ENCODE results near the gene ZNF180.
"Not testable (repeated sequence)": the region's sequence is repeated elsewhere in the genome, so short reads cannot be mapped to it uniquely, and the experiment has no call there.

The ZNF180 gene

GRCh38 chr19:44499962-44500949, at the start of gene ZNF180:
TSS of gene ZNF180 (minus strand) at chr19:44500522. CDS start at chr19:44497334, 3,188 bp downstream.
- peak; percentile 96 for DNase-seq

DNA sequence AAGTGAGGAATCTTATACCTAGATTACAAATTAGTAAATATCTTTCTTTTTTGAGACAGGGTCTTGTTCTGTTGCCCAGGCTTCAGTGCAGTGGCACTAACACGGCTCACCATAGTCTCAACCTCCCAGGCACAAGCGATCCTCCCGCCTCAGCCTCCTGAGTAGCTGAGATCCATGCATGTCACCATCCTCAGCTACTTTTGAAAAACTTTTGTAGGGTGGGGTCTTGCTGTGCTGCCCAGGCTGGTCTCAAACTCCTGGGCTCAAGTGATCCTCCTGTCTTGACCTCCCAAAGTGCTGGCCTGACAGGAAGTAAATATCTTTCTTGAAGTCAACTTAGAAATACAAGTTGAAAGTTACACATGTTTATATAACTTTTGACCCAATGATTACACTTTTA, 49.2 kb upstream of the ZNF180 start:
- no peak for DNase-seq

- DNase-seq, result no peak
These were observed 48.4 kb upstream of the ZNF180 start for GRCh38 chr19:44548736-44549135.

- DNase-seq, result no peak
These were observed 43.7 kb upstream of the ZNF180 start for GRCh38 chr19:44544031-44544430.

DNA sequence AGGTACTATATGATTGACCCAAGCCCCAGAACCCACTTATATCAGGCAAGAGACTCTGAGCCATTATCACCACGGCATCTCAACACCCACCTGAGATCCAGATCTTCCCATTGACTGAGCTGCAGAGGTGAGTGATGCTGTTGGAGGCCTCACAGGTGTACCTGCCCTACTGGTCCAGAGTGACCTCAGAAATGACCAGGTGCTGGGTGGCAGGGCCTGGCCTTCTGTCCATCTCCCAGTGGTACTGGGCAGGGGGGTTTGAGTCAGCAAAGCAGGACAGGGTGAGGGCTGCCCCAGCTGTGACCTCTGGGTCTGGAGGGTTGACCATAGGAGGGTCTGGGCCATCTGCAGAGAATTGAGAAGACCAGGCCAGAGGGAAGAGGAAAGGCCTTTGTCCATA, 42.3 kb upstream of the ZNF180 start:
- no peak for DNase-seq

DNA sequence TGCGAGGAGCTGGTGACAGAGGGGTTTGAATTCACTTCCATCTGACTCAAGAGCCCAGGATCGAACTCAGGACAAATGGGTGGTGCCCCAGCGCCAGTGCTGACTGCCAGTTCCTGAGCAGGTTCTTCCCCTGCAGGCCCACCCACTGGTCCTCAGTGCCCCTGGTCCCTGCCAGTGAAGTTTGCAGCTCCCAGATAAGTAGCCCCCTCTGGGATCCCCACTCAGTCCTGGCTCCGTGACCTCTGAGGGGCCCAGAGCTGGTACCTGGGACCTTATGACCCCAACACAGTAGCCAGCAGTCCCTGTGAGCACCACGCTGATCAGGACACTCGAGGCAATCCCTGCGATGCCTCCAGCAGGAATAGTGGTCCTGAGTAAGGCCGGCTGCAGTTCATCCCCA, 40.4 kb upstream of the ZNF180 start:
- no peak for DNase-seq

DNA sequence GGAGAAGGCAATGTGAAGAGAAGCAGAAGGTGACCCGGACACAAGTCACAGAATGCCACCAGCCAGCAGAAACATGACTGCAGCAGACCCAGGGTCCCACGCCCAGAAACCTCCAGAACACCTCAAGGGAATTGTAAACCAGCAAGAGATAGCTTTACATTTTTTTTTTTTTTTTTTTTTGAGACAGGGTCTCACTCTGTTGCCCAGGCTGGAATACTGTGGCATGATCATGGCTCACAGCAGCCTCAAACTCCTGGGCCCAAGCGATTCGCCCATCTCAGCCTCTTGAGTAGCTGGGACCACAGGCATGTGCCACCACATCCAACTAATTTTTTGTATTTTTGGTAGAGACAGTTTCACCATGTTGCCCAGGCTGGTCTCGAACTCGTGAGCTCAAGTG, 39.7 kb upstream of the ZNF180 start:
- DNase-seq, result no peak

GRCh38 chr19:44539236-44539826, 39.0 kb upstream of the ZNF180 start:
- DNase-seq, result no peak

- DNase-seq, result not testable (repeated sequence)
These were observed 35.0 kb upstream of the ZNF180 start for GRCh38 chr19:44535361-44535760.

DNA sequence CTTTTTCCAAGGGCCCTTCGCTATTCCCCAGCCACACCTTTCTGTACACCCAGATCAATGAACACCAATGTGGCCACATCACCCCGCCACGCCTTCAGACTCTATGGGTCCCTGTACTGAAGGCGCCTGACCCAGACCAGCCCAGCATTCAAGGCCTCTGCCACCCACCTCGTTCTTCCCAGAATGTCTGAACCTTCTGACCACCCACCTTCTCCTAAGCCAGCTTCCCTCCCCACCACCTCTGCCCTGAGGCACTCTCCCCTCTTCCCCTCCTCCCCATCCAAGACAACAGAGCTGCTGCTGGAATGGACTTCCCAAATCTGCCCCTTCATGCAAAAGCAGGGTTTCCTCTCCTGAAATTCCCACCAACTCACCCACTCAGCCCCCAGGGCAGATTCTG, 32.5 kb upstream of the ZNF180 start:
- no peak for DNase-seq

DNA sequence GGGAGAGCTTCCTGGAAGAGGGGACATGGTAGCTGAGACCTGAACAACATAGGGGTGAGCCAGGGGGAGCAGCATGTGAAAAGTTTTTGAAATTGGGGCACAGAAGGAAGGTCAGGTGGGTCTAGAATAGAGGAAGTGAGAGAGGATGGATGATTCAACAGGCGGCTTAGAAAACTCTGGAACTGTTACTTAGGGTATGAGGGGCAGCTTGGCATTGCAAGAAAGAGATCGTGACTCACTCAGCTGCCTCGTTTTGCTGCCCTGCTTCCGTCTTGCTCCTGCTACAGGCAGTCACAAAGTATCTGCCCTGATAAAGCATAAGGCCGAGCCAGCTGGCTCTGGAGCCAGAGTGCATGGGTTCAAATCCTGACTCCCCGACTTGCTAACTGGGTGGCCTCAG, 30.5 kb upstream of the ZNF180 start:
- DNase-seq, result no peak

DNA sequence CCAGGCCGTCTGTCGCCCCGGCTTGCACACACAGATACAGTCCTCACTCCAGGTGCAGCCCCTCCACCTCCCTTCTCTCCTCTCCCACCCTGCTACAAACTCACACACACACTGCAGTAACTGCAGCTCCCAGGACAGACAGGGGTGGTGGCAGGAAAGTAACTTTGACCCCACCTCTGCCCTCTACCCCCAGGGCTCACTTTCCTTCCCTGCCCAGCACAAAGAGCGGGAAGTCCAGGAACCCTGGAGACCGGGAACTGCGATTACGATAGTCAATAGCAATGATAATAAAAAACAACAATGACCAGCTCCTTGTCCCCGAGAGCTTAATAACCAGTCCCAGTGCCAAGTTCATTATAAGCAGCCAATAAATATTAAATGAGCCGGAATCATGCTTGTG, 29.2 kb upstream of the ZNF180 start, which contains the start of gene CEACAM20:
CEACAM20 (minus strand) TSS at position 140 of the 400 bp plus-strand sequence. CDS start 166 bp downstream, outside the sequence.
- no peak for DNase-seq

GRCh38 chr19:44527554-44527953, 27.2 kb upstream of the ZNF180 start:
- DNase-seq, result no peak

GRCh38 chr19:44525721-44526430, 25.6 kb upstream of the ZNF180 start:
- DNase-seq, result no peak

GRCh38 chr19:44521370-44521769, 21.0 kb upstream of the ZNF180 start:
- DNase-seq, result no peak

DNA sequence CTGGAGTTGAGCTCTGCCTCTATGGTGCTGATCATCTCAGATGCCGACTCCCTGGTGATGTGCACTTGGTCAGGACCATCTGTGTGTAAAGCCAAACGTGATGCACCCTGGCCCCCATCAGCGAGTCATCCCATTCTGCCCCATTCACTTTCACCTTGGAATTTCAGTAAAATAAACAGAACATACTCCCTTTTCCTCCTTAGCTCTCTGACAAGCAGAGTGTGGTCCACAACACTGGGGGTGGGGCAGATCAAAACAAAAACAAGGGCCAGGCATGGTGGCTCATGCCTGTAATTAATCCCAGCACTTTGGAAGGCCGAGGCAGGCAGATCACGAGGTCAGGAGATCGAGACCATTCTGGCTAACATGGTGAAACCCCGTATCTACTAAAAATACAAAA, 16.8 kb upstream of the ZNF180 start:
- DNase-seq, result no peak

DNA sequence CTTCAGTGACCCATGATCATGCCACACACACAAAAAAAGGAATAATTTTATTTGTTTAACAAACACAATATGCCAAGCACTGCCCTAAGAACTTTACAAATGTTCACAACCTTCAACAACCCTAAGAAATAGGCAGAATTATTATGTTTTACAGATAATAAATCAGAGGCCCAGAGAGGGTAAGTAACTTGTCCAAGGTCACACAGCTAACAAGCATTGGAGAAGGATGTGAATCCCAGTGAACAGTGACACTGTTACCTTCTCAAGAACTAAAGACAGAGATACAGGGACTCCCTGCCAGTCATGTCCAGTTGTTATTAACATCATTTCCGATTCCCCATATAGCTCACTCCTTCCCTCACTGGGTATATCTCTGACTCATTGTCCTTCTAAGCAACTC, 15.6 kb upstream of the ZNF180 start:
- no peak for DNase-seq

DNA sequence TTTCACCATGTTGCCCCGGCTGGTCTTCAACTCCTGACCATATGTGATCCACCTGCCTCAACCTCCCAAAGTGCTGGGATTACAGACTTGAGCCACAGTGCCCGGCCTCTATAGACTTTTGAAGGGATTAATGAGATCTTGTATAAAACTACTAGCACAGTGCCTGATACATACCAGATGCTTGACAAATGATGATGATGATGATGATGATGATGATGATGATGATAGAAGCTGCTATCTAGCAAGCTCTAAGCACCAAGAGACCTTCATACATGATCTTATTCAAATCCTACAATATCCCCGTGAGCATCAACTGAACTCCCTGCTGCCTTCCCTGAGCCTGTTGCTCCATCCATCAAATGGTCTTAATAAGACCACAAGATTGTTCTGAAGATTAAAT, 14.7 kb upstream of the ZNF180 start:
- DNase-seq, result no peak

- peak; percentile 21 for DNase-seq
These were observed 12.3 kb upstream of the ZNF180 start for GRCh38 chr19:44512326-44513298.

DNA sequence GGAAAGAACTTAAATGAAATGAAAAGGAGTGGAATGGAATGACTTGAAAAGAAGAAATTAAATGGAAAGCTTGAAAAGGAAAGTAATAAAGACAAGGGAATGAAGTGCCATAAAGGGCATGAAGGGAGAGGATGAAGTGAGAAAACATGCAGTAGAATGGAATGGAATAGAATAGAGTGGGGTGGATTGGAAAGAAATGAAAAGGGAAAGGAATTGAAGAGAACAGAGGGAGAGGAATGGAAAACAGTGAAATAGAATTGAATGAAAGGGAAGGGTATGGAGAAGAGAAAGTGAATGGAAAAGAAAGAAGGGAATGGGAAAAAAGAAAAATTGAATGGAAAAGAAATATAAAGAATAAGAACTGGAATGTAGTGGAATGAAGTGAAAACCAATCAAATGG, 9.2 kb upstream of the ZNF180 start:
- DNase-seq, result no peak

GRCh38 chr19:44499559-44499958, 763 bp downstream of the ZNF180 start:
- DNase-seq, result no peak

GRCh38 chr19:44498988-44499387, 1.3 kb downstream of the ZNF180 start:
- no peak for DNase-seq
